GM12874 (cell line): ENCODE measurements around the gene TRAPPC6A.

Source experiments
- TF ChIP-seq, protein P1 (sequence below): IDR thresholded peaks from 2 replicates; pipeline ENCODE4 v1.5.1; 2011; ENCODE audit warnings: low read depth, mild to moderate bottlenecking, control low read depth, low read length, moderate library complexity; ENCODE audit not compliant: insufficient read depth

TRAPPC6A gene

DNA sequence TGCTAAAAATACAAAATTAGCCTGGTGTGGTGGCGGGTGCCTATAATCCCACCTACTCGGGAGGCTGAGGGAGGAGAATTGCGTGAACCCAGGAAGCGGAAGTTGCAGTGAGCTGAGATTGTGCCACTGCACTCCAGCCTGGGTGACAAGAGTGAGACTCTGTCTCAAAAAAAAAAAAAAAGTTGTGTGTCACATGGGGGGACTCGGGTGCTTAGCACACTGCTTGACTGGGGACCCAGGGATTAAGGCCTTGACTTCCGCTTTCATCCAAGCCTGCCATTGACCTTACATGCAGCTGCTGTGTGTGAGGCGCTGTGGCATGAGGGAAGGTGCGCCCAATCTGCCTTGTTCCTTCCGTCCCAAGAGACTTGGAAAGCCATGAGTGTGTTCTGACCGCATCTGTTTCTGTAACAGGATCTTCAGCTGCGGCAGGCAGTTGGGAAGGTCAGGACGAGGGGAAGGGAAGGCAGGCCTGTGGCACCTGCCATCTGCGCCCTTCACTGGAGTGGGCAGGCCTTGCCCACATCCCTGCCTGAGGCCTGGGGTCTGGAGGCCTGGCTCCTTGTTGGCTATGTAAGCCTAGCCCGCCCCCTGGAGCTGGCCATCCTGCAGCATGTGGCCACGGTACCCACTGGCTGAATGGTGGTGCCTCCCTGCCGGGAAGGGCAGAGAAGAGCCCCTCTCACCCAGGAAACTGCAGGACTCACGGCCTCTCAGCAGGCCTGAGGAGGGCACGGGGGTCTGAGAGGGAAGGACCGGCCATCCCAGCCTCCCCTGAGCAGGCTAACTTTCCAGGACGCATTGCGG is 62.0 kb downstream of the TRAPPC6A start:
- TF ChIP-seq, protein P1, sequence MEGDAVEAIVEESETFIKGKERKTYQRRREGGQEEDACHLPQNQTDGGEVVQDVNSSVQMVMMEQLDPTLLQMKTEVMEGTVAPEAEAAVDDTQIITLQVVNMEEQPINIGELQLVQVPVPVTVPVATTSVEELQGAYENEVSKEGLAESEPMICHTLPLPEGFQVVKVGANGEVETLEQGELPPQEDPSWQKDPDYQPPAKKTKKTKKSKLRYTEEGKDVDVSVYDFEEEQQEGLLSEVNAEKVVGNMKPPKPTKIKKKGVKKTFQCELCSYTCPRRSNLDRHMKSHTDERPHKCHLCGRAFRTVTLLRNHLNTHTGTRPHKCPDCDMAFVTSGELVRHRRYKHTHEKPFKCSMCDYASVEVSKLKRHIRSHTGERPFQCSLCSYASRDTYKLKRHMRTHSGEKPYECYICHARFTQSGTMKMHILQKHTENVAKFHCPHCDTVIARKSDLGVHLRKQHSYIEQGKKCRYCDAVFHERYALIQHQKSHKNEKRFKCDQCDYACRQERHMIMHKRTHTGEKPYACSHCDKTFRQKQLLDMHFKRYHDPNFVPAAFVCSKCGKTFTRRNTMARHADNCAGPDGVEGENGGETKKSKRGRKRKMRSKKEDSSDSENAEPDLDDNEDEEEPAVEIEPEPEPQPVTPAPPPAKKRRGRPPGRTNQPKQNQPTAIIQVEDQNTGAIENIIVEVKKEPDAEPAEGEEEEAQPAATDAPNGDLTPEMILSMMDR, result no peak

DNA sequence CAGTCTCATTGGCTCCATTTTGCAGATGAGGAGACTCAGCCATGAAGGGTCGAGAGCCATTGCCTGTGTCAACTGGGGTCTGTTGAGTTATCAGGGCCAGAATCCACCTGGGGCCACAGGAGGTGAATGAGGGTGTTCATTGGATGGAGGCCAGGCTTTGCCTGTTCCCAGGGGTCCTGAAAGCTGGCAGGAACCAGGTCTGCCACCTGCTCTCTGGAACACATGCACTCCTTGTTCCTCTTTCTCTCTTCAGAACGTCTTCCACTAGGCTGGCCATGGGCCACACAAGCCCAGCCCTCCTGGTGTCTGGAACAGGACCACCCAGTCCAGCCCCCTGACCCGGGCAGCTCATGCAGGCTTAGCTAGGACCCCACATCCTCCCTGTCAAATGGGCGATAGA is 63.9 kb downstream of the TRAPPC6A start:
- TF ChIP-seq, protein P1, result no peak

DNA sequence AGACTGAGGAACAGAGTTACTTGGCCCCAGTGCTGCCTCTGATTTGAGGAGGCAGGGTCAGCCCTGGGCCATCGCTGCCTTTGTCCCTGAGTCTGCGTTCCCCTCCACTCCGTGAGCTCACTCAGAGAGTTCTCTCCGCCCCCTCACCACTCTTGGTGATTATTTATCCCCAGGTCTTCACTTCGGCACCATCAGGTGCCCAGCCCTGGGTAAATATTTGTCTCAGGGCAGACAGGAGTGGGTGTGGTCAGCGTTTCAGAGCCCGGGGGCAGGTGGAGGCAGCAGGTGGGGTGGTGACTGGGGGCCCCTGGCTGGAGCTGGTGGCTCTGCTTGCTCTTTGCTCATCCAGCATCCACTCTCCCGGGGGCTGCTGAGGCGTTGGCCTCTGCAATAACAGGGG is 64.4 kb downstream of the TRAPPC6A start:
- TF ChIP-seq, protein P1, result no peak
